Measurements from ENCODE around the gene ACTL7B.

DNA sequence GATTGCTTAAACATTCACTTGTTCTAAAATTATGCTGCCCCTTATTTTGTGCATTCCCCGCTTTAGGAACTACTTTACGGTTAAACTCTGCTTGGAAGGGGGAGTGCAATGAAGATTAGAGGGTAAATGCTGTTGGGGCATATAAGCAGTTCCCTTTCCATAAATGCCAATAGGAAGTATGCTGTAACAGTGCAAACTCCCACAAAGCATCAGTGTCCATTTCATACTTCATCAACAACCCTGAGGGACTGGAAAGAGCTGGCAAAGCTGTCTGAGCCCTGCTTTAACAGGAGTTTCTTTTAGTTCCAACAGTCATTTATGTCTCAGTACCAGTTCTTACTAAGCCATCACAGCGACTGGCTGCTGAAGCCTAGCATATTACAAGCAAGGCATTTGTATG lies 8.1 kb upstream of the ACTL7B start:
- TF ChIP-seq, protein P1, sequence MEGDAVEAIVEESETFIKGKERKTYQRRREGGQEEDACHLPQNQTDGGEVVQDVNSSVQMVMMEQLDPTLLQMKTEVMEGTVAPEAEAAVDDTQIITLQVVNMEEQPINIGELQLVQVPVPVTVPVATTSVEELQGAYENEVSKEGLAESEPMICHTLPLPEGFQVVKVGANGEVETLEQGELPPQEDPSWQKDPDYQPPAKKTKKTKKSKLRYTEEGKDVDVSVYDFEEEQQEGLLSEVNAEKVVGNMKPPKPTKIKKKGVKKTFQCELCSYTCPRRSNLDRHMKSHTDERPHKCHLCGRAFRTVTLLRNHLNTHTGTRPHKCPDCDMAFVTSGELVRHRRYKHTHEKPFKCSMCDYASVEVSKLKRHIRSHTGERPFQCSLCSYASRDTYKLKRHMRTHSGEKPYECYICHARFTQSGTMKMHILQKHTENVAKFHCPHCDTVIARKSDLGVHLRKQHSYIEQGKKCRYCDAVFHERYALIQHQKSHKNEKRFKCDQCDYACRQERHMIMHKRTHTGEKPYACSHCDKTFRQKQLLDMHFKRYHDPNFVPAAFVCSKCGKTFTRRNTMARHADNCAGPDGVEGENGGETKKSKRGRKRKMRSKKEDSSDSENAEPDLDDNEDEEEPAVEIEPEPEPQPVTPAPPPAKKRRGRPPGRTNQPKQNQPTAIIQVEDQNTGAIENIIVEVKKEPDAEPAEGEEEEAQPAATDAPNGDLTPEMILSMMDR (IDR thresholded peaks at IDR 0.05) = no peak
- TF ChIP-seq EZH2 (IDR thresholded peaks at IDR 0.05; ENCODE audit: borderline replicate concordance, insufficient read depth, low read depth, low read length, poor library complexity, severe bottlenecking) = no peak

All from B cell (primary cell).